Naive thymus-derived CD8-positive, alpha-beta T cell (primary cell): Measurements from ENCODE around the gene QRICH2. TPM values are rescaled to one million over a fixed set of nuclear protein-coding genes. Genes with fewer than 3 reads are reported as not detected.
A peak's percentile ranks its signal among the peaks of the same experiment; 100 is the strongest.

Experiments
- ATAC-seq, 2 donors: fragments of 150-1000 bp; cut with Tn5 transposase in 1 of 2; sonication (Bioruptor Pico), chemical (Tn5 transposase) in 1 of 2; 1 replicate in 1 of 2; 2 replicates in 1 of 2; pipeline ENCODE4 v1.10.0; 2021; ENCODE audit warnings: mild to moderate bottlenecking in 2 of 2, moderate library complexity in 2 of 2
- POLR2A ChIA-PET: fragments of 350-600 bp; sonication (Branson Sonifier 250); formaldehyde crosslinking; loops from one replicate; lab custom pipeline; 2021; ENCODE audit warnings: antibody characterized with exemption; lab: Charles Lee
- DNase-seq, 10 donors: peaks; one replicate each; pipeline versions ENCODE4 v3.0.0 to v3.0.0-alpha.2; 2020 to 2022
- H3K27ac Mint-ChIP-seq, 10 donors: one replicate each; pipeline ENCODE4 v1.8.0; 2020 to 2022; ENCODE audit warnings: mild to moderate bottlenecking in 10 of 10, mixed read lengths in 10 of 10, moderate library complexity in 4 of 10, inconsistent platforms in 1 of 10
- H3K27me3 Mint-ChIP-seq, 5 donors: one replicate each; pipeline ENCODE4 v1.8.0; 2021 to 2022; ENCODE audit warnings: mixed read lengths in 5 of 5
- H3K36me3 Mint-ChIP-seq, 3 donors: one replicate each; pipeline ENCODE4 v1.8.0; 2020 to 2022; ENCODE audit warnings: mixed read lengths in 3 of 3, mild to moderate bottlenecking in 2 of 3, inconsistent platforms in 1 of 3
- H3K4me1 Mint-ChIP-seq, 4 donors: one replicate each; pipeline ENCODE4 v1.8.0; 2021 to 2022; ENCODE audit warnings: mixed read lengths in 4 of 4
- H3K4me3 Mint-ChIP-seq, 10 donors: one replicate each; pipeline ENCODE4 v1.8.0; 2020 to 2022; ENCODE audit warnings: mild to moderate bottlenecking in 10 of 10, mixed read lengths in 10 of 10, moderate library complexity in 6 of 10, inconsistent platforms in 1 of 10
- H3K9me3 Mint-ChIP-seq, 9 donors: one replicate each; pipeline ENCODE4 v1.8.0; 2020 to 2022; ENCODE audit warnings: mixed read lengths in 9 of 9, mild to moderate bottlenecking in 3 of 9, inconsistent platforms in 1 of 9, moderate library complexity in 1 of 9
- polyA plus RNA-seq, 3 donors: library from polyadenylated mRNA; unstranded; fragments of 300-500 nt; fragmentation: Illumina TruSeq; gene quantifications; one replicate each; pipeline ENCODE4 v1.2.3, GENCODE V29; 2021
- total RNA-seq, 8 experiments: library from RNA in 2 of 8; stranded (reverse) in 2 of 8; gene quantifications; one replicate each; pipeline ENCODE4 v1.2.3 and lab custom pipeline; 2021 to 2026

The QRICH2 gene
- total and polyA plus RNA-seq, 5 experiments from 2014 or later = 0.13 to 8.3 (median 0.59) TPM

DNA sequence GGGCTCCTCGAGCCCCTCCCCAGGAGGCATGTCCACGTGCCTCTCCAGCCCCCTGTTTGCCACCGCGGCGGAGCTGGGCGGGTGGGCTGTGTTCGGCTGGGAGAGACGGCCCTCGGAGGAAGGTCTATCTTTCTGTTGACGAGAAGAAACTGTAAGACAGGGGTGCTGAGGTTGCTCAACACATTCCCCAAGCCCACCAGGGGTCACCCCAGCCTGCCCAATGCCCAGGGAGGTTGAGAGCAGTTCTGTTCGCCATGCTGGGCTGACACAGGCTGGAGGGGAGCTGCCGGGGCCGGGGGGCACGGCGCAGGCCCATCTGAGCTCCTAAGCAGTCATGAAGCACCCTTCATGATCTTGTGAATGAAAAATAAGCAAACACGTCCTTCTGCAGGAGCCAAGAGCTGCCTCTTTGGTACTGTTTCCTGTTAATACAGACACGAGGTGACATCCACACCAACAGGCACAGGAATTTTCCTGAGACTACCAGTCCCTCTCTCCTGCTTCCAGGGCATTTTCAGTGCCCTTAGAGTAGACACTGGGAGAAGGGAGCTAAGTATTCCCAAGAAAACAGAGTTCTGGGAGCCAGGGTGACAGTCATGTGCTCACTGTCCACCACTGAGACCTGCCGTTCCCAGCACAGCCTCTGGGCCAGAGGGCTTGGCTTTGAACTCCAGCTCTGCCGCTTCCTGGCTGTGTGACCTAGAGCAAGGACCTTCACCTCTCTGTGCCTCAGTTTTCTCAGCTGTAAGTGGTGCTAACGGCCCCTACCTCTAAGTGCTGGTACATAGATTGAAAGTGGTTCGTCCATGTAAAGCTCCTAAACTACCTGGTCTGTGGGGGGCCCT, 33.7 kb downstream of the QRICH2 start:
- no peaks in the 10 kb centered on the region for H3K27me3 Mint-ChIP-seq
- peak overlapping the region; percentile 60 to 91 (median 80) for H3K27ac Mint-ChIP-seq
- POLR2A ChIA-PET = interaction anchor here (0.9 to 27.3 kb wide), 13 partner anchors 9 to 171 kb away, joined by 3 to 923 read pairs (median 4); partner anchors contain the start of genes EXOC7, FOXJ1, PRPSAP1 and RNF157
- H3K9me3 Mint-ChIP-seq = no peaks in the 10 kb centered on the region
- H3K4me3 Mint-ChIP-seq = peak overlapping the region in 9 of 10 donors; percentile 7 to 88 (median 48)
- H3K36me3 Mint-ChIP-seq = peaks cover 0 to 8% (median 0%) of the 10 kb centered on the region in 3 donors
- H3K4me1 Mint-ChIP-seq = peaks cover 32 to 71% (median 60%) of the 10 kb centered on the region in 4 donors
- DNase-seq (peak in 2 of 10 donors; percentile 25 to 34), ATAC-seq (no peak)

- POLR2A ChIA-PET = interaction anchor here (0.9 to 27.3 kb wide), 13 partner anchors 9 to 244 kb away, joined by 3 to 923 read pairs (median 4); partner anchors contain the start of genes EXOC7, FOXJ1, PRPSAP1 and RNF157
- Mint-ChIP-seq H3K36me3 (peaks cover 0 to 15% (median 0%) of the 10 kb centered on the region in 3 donors), H3K4me3 (peak overlapping the region; percentile 70 to 91 (median 82)), H3K27ac (peak overlapping the region; percentile 86 to 97 (median 94)), H3K9me3 (no peaks in the 10 kb centered on the region), H3K27me3 (no peaks in the 10 kb centered on the region), H3K4me1 (peaks cover 35 to 76% (median 68%) of the 10 kb centered on the region in 4 donors)
- DNase-seq (no peak), ATAC-seq (no peak)
Measured at GRCh38 chr17:76273445-76274111, 34.5 kb downstream of the QRICH2 start.

DNA sequence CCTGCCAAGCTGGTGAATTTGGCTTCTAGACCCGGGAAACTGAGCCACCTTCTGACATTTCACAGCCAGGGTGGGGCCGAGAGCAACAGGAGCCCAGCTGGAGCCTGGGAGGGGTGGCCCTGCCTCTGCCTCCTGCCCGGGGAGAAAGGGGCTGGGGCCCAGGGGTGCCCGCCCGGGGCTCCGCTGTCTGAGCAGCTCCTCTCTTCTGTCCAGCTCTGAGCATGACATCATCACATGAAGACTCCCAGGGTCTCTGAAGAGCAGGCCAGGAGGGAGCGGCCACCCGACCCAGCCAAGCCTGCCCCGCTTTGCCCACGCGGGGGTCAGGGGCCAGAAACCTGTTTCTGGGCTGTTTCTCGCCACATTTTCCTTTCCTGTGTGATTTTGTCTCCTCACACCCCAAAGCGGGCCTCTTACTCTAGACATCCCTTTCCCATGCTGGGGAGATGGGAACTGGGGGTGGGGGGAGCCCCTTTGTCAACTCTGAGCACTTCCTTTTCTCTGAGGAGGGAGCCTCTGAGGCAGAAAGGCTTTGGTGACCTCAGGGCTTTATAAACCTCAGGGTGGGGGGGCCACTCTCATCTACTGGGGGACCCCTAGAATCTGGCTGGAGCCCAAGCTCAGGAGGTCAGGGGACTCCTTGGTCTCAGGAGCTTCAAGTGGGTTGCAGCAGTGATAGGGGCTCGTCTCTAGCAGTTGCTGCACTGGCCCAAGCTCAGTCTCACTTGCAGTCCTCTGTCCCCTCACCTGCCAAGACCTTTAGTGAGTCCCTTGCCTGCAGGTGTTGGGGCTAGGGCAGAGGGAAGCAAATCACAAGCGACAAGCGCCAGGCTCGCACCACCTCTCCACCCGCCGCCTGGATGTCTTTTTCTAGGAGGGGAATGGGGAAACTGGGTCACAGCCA, 35.3 kb downstream of the QRICH2 start:
- Mint-ChIP-seq H3K27ac (peak overlapping the region; percentile 86 to 97 (median 94)), H3K27me3 (no peaks in the 10 kb centered on the region), H3K4me3 (peak overlapping the region; percentile 70 to 91 (median 82)), H3K36me3 (peaks cover 0 to 22% (median 5%) of the 10 kb centered on the region in 3 donors), H3K9me3 (no peaks in the 10 kb centered on the region), H3K4me1 (peaks cover 39 to 83% (median 75%) of the 10 kb centered on the region in 4 donors)
- POLR2A ChIA-PET = interaction anchor here (0.6 to 27.3 kb wide), 16 partner anchors 8 to 292 kb away, joined by 3 to 923 read pairs (median 4); partner anchors contain the start of genes EXOC7, FOXJ1, PRPSAP1 and RNF157
- DNase-seq (peak in 8 of 10 donors; percentile 29 to 57 (median 44)), ATAC-seq (peak; percentile 18 to 27)

DNA sequence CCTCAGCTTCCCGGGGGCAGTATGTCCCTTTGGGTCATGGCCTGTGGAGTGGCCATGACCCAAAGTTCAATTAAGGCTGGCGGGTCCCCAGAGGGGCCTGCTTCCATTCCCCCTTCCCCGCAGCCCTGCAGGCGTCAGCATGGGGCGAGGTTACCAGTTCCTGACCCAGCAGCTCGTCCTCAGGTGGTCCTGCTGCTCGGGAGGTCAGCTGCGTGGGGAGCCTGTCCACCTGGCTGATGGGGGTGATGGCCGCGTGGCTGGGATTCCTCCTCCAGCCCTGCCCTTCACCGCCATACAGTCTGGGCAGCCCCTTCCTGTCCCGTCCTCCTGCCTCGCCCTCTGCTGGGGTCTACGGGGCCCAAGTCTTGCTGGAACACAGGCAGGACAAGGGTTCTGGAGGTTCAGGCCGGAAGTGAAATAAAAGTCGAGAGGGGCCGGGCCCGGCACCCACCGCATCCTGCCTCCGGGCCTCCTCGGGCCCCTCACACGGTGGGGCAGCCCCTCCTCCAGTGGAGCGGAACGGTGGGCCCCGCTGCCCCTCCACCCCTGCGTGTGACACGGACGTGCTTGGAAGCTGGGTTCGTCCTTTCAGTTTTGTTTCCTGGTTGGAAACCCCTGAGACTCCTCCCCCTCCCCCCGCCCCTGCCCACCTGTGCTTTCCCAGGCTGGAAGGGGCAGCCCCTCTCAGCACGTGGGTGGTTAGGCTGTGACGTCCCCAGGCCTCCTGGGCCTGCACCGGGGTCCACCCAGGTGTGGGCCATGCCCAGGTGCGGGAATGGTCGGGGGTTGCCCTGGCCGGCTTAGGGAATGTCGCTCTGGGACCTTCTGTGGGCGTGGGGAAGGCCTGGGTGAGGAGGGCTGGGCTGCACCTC, 36.2 kb downstream of the QRICH2 start:
- peak overlapping the region; percentile 70 to 91 (median 82) for H3K4me3 Mint-ChIP-seq
- H3K4me1 Mint-ChIP-seq = peaks cover 34 to 83% (median 74%) of the 10 kb centered on the region in 4 donors
- POLR2A ChIA-PET = interaction anchor here (0.5 to 27.3 kb wide), 17 partner anchors 9 to 745 kb away, joined by 3 to 923 read pairs (median 5); partner anchors contain the start of genes EXOC7, FOXJ1, RNF157 and UBALD2
- peak overlapping the region; percentile 86 to 97 (median 94) for H3K27ac Mint-ChIP-seq
- DNase-seq = peak; percentile 52 to 85 (median 66)
- peaks cover 0 to 28% (median 7%) of the 10 kb centered on the region in 3 donors for H3K36me3 Mint-ChIP-seq
- peak; percentile 39 to 50 for ATAC-seq
- no peaks in the 10 kb centered on the region for H3K9me3 Mint-ChIP-seq
- H3K27me3 Mint-ChIP-seq = no peaks in the 10 kb centered on the region

DNA sequence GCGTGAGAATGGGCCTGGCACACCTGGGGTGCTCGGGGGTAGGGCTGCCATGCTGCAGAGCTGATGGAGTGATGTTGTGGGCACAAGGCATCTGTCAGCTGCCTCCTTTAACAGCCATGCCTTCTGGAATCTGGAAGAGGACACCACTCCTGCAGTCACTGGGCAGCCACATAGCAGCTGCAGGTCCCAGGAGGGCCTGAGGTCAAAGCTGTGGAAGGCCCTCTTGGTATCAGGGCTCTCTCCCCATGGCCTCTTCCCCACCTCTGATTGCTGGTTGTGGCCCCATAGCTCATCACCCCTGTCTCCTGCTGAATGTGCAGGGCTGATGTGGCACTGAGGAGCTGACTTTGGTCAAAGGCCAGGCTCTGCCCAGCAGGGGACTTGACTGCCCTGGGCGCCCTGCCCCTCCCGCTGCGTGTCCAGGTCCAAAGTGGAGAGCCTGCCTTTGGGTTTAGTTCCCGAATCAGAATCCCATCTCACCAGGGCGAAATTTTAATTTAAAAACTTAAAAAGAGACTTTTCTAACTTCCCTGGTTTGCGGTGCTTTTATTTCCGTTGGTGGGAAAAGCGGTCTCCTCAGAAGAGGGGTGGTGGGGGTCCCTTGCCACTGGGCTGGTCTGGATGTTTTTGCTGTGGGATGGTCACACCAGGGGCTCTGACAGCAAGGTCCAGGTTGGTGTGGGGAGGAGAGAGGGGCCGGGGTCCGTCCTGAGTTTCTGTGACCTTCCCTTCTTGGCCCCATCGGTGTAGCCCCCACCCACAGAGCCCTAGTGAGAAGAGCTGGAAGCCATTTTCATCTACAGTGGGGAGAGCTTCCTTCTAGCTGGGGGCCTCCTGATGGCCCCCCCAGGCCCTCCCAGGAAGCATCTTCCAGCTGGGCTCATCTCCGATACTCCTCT, 37.1 kb downstream of the QRICH2 start:
- peak overlapping the region; percentile 85 to 97 (median 94) for H3K27ac Mint-ChIP-seq
- H3K27me3 Mint-ChIP-seq = no peaks in the 10 kb centered on the region
- H3K9me3 Mint-ChIP-seq = no peaks in the 10 kb centered on the region
- H3K36me3 Mint-ChIP-seq = peaks cover 0 to 29% (median 7%) of the 10 kb centered on the region in 3 donors
- POLR2A ChIA-PET = interaction anchor here (0.5 to 27.3 kb wide), 15 partner anchors 10 to 494 kb away, joined by 3 to 923 read pairs (median 5); partner anchors contain the start of genes FOXJ1, RNF157 and UBALD2
- ATAC-seq = peak; percentile 3 to 18
- peak overlapping the region; percentile 54 to 91 (median 76) for H3K4me3 Mint-ChIP-seq
- peak in 2 of 10 donors; percentile 45 to 50 for DNase-seq
- H3K4me1 Mint-ChIP-seq = peaks cover 30 to 83% (median 67%) of the 10 kb centered on the region in 4 donors

- DNase-seq (peak in 4 of 10 donors; percentile 28 to 36 (median 32)), ATAC-seq (no peak)
- POLR2A ChIA-PET = interaction anchor here (0.8 to 27.3 kb wide), 8 partner anchors 9 to 493 kb away, joined by 3 to 923 read pairs (median 46); partner anchors contain the start of genes FOXJ1, RNF157 and UBALD2
- Mint-ChIP-seq H3K27me3 (no peaks in the 10 kb centered on the region), H3K36me3 (peaks cover 0 to 29% (median 7%) of the 10 kb centered on the region in 3 donors), H3K4me3 (peak overlapping the region; percentile 38 to 97 (median 92)), H3K9me3 (no peaks in the 10 kb centered on the region), H3K27ac (peak overlapping the region; percentile 84 to 97 (median 96)), H3K4me1 (peaks cover 30 to 79% (median 62%) of the 10 kb centered on the region in 4 donors)
Measured at GRCh38 chr17:76270127-76270592, 37.9 kb downstream of the QRICH2 start.

DNA sequence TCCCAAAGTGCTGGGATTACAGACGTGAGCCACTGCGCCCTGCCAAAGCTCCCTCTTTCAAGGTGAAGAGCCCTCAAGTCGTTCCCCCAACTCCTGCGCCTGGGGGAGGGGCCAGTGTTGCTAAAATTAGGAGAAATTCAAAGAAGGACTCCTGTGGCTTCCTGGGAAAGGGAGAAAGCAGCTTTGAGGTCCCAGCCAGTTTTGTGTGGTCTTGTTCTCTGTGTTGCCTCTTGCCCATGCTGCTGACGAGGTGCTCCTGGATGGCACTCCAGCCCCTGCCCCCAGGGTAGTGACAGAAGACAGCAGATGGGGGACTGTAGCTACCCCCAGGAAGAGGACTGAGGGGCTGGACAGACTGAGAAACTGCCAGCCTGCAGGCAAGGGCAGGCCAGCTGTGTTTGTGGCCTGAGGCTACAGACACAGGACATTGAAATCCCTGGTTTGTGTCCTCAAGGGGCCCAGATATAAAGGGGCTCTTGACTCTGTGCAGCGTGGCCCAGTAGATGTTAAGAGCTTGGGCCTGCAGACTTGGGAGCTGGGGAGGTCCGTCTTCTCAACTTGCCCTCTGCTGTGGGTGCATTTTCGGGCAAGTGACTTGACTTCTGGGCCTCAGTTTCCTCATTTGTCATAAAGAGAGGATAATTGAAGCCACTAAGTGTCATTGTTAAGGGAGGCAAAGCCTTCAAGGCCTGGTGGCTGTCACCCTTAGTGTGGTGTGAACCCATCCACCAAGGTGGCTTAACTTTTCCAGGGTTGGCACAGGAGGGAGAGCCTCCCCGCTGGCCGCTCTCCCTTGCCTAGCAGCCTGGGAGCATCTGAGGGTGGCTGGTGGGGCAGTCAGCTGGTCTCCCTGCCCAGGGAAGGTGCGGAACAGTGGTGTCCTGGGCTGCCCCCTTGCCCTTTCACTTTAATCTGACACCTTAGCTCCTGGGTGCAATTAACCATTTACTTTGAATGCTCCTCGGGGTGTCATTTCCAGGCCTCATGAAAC, 38.8 kb downstream of the QRICH2 start:
- Mint-ChIP-seq H3K27me3 (no peaks in the 10 kb centered on the region), H3K9me3 (no peaks in the 10 kb centered on the region), H3K27ac (peak overlapping the region; percentile 84 to 97 (median 96)), H3K4me3 (peak overlapping the region; percentile 88 to 97 (median 92)), H3K4me1 (peaks cover 27 to 74% (median 58%) of the 10 kb centered on the region in 4 donors), H3K36me3 (peaks cover 0 to 32% (median 7%) of the 10 kb centered on the region in 3 donors)
- ATAC-seq (no peak), DNase-seq (no peak)
- POLR2A ChIA-PET = interaction anchor here (0.7 to 27.3 kb wide), 12 partner anchors 10 to 194 kb away, joined by 3 to 923 read pairs (median 10); partner anchors contain the start of genes FOXJ1, RNF157 and UBALD2

DNA sequence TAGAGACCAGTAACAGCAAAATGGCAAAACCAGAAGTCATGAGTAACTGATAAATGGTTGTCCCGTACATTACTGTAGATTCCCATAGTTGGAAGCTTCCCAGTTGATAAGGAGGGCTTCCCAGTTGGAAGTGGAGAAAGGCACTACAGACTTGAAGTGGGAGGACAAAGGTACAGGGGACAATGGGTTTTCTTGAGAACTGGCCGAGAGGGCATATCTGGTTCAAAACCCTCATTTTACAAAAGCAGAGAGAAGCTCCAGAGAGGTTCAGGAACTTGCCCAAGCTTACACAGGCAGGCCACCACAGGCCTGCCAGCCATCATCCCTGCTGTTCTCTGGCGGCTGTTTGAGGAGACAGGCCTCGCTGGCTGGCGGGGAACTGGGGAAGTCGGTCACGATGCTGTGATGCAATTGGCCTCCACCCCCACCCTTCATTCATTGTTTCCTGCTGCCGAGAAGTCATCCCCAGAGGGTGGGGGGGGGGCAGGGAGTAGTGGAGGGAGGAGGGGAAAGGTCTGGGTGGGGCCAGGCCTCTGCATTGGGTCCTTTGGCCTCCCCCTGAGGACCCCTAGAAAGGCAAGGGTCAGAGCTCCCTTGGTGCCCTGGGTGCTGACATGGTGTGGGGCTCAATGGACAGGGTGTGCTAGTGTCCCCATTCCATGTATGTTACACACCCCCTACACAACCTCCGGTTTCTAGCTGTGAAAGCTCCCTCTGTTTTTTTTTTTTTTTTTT, 39.9 kb downstream of the QRICH2 start:
- Mint-ChIP-seq H3K4me1 (peaks cover 30 to 74% (median 57%) of the 10 kb centered on the region in 4 donors), H3K27me3 (no peaks in the 10 kb centered on the region), H3K27ac (peak overlapping the region; percentile 92 to 97 (median 96)), H3K9me3 (no peaks in the 10 kb centered on the region), H3K4me3 (peak overlapping the region; percentile 88 to 97 (median 92)), H3K36me3 (peaks cover 0 to 32% (median 7%) of the 10 kb centered on the region in 3 donors)
- DNase-seq (peak; percentile 48 to 79 (median 56)), ATAC-seq (peak in 1 of 2 donors; percentile 1)
- POLR2A ChIA-PET = interaction anchor here (0.6 to 27.3 kb wide), 18 partner anchors 11 to 194 kb away, joined by 3 to 923 read pairs (median 6); partner anchors contain the start of genes FOXJ1, RNF157 and UBALD2
